ENCODE results near the gene SLC29A3.

DNA sequence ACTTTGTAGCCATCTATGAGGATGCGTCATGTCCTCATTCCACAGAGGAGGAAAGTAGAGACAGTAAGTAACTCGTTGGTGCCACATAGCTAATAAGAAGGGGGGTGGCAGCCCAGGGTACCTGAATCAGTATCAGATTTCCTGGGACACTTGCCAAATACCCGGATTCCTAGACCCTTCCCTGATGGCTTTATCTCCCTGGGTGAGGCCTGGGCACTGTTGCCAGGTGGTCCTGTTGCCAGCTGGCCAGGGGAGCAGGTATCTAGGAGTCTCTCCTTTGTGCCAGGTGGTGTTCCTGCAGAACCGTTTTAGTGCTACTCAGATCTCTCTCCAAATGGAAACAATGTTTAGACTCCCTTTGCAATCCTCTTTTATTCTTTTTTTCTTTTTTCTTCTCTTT lies 12.7 kb downstream of the SLC29A3 start:
- no peak for TF ChIP-seq POLR2AphosphoS5 (IDR thresholded peaks at IDR 0.05; ENCODE audit: borderline replicate concordance, low read depth, low read length)
- no peak for TF ChIP-seq EZH2 (IDR thresholded peaks at IDR 0.05)

Data from SK-N-MC (cell line).